Fibroblast of villous mesenchyme (primary cell): ENCODE data around the gene PCDHGA5. TPM values are rescaled to one million over a fixed set of nuclear protein-coding genes. Genes with fewer than 3 reads are reported as not detected.
A peak's percentile ranks its signal among the peaks of the same experiment; 100 is the strongest.

Source experiments
- DNase-seq: peaks from one replicate; pipeline ENCODE4 v3.0.0-alpha.2; 2010; ENCODE audit warnings: low read depth
- H3K4me3 ChIP-seq: 2 replicates; pipeline ENCODE4 v1.5.1; 2011; ENCODE audit warnings: low read depth, mild to moderate bottlenecking, low read length
- CTCF ChIP-seq: IDR thresholded peaks from 2 replicates; pipeline ENCODE4 v1.5.1; 2012; ENCODE audit warnings: low read depth, mild to moderate bottlenecking, low read length; ENCODE audit not compliant: insufficient read depth
- total RNA-seq: library from RNA; depleted of rRNA; stranded (reverse); fragments of >200 nt; gene quantifications from 2 replicates; pipeline ENCODE4 v1.2.3, GENCODE V29; 2012

Gene PCDHGA5
- total RNA-seq, 1 donor, result 1.3 TPM

GRCh38 chr5:141402553-141403243, 38.7 kb downstream of the PCDHGA5 start, which contains the start of gene PCDHGA9:
PCDHGA9 (plus strand) TSS chr5:141402778; CDS start chr5:141402953, 175 bp downstream.
- peak within 1 kb of the TSS; percentile 43 for H3K4me3 ChIP-seq
- peak; percentile 37 for DNase-seq
- TF ChIP-seq CTCF, result peak; percentile 42

GRCh38 chr5:141403387-141403786, 39.4 kb downstream of the PCDHGA5 start:
- no peak for TF ChIP-seq CTCF
- no peak overlapping the region for H3K4me3 ChIP-seq
- DNase-seq, result no peak

GRCh38 chr5:141407790-141408505, 44.0 kb downstream of the PCDHGA5 start, which contains the start of gene PCDHGB6:
PCDHGB6 (plus strand) TSS chr5:141408021; CDS start chr5:141408203, 182 bp downstream.
- H3K4me3 ChIP-seq, result peak within 1 kb of the TSS; percentile 46
- DNase-seq, result peak; percentile 55
- peak; percentile 71 for TF ChIP-seq CTCF

GRCh38 chr5:141409598-141410306, 45.8 kb downstream of the PCDHGA5 start:
- no peak for TF ChIP-seq CTCF

DNA sequence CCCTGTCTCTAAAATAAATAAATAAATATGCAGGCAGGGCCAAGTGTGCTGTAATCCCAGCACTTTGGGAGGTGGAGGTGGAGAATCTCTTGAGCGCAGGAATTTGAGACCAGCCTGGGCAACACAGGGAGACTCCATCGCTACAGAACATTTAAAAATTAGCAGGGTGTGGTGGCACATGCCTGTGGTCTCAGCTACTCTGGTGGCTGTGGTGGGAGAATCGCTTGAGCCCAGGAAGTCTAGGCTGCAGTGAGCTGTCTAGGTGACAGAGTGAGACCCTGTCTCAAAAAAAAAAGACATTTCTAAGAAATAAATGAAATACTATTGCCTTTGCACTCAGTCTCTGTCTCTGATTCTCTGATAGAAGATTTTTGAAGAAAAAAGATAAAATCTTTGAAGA, 47.6 kb downstream of the PCDHGA5 start:
- no peak for TF ChIP-seq CTCF
- H3K4me3 ChIP-seq, result no peak overlapping the region
- no peak for DNase-seq

More at GRCh38 chr5:141409598-141410306, 45.8 kb downstream of the PCDHGA5 start:
- DNase-seq, result no peak
- no peak overlapping the region for H3K4me3 ChIP-seq

DNA sequence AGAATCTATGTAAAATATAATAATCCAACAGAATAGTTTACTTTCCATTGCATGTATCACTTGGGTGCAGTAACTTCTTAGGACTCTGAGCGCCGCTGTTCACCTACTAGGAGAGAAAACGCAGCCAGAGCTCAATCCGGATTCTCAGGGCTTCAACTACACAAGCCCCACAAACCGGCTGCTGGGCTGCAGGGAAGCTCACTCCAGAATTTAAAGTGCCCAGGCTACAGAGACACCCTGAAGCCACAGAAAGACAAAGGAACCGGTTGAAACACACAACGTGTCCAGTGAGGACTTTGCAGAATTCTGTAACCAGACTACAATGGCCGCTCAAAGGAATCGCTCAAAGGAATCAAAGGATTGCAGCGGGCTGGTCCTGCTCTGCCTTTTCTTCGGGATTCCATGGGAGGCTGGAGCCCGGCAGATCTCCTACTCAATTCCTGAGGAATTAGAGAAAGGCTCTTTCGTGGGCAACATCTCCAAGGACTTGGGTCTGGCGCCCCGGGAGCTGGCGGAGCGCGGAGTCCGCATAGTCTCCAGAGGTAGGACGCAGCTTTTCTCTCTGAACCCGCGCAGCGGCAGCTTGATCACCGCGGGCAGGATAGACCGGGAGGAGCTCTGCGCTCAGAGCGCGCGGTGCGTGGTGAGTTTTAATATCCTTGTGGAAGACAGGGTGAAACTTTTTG, 49.0 kb downstream of the PCDHGA5 start, which contains the start of gene PCDHGA10:
Gene PCDHGA10 (plus strand): TSS at position 134 of the 686 bp plus-strand sequence. CDS start 189 bp downstream, at position 323.
- DNase-seq, result peak; percentile 83
- peak within 1 kb of the TSS; percentile 70 for H3K4me3 ChIP-seq
- TF ChIP-seq CTCF, result peak; percentile 86
